AG09309 (cell line): ENCODE data around the gene RHOA.

ENCODE experiments used
- DNase-seq: peaks from one replicate; pipeline ENCODE4 v3.0.0-alpha.2; 2010; ENCODE audit warnings: low read depth
- H3K4me3 ChIP-seq: 2 replicates; pipeline ENCODE4 v1.5.1; 2011; ENCODE audit warnings: mild to moderate bottlenecking, low read depth, low read length, moderate library complexity; ENCODE audit not compliant: control insufficient read depth
- TF ChIP-seq, protein P1 (sequence below): IDR thresholded peaks from 2 replicates; pipeline ENCODE4 v1.5.1; 2011; ENCODE audit warnings: mild to moderate bottlenecking, low read depth, low read length, inconsistent platforms; ENCODE audit not compliant: insufficient read depth, control insufficient read depth; ENCODE audit errors: missing control alignments

Gene RHOA

DNA sequence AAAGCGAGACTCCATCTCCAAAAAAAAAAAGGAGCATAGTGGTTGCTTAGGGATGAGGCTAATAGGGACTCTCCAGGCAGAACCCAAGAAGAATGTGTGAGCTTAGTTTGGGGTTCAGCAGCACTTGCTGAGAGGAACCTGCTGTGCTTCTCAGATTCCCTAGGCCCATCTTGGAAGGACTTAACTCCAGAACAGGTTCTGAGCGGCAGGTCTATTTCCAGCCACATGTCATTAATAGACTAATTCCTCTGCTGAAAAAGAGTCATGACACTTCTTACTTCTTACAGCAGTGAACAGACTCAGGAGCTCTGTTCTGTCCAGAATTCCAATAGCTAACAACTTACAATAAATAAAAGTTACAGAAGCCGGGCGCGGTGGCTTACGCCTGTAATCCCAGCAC, 22.5 kb downstream of the RHOA start:
- TF ChIP-seq, protein P1, sequence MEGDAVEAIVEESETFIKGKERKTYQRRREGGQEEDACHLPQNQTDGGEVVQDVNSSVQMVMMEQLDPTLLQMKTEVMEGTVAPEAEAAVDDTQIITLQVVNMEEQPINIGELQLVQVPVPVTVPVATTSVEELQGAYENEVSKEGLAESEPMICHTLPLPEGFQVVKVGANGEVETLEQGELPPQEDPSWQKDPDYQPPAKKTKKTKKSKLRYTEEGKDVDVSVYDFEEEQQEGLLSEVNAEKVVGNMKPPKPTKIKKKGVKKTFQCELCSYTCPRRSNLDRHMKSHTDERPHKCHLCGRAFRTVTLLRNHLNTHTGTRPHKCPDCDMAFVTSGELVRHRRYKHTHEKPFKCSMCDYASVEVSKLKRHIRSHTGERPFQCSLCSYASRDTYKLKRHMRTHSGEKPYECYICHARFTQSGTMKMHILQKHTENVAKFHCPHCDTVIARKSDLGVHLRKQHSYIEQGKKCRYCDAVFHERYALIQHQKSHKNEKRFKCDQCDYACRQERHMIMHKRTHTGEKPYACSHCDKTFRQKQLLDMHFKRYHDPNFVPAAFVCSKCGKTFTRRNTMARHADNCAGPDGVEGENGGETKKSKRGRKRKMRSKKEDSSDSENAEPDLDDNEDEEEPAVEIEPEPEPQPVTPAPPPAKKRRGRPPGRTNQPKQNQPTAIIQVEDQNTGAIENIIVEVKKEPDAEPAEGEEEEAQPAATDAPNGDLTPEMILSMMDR: no peak
- DNase-seq: no peak
- no peak overlapping the region for H3K4me3 ChIP-seq

DNA sequence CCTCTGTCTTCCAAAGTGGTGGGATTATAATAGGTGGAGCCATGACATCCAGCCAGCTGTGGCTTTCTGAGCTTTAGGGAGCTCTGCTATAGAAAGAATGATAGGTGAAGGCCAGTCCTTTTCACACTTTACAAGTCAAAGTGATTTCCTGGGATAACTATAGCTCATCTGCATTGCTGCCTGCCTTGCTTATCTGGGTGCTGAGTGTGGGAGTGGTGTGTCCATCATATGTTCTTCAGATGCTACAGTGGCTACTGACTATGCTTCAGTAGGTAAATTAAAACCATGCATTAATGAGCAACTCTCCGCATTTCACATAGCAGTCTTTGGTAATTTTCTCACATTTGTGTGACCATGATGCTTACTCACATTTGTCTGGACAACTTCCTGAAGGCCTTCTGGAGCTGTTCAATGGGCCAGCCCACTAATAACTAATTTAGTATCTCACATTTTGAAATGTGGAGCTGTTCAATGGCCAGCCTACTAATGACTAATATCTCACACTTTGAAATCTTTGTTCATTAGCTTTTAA, 23.4 kb downstream of the RHOA start:
- TF ChIP-seq, protein P1: no peak
- no peak overlapping the region for H3K4me3 ChIP-seq
- DNase-seq: no peak

DNA sequence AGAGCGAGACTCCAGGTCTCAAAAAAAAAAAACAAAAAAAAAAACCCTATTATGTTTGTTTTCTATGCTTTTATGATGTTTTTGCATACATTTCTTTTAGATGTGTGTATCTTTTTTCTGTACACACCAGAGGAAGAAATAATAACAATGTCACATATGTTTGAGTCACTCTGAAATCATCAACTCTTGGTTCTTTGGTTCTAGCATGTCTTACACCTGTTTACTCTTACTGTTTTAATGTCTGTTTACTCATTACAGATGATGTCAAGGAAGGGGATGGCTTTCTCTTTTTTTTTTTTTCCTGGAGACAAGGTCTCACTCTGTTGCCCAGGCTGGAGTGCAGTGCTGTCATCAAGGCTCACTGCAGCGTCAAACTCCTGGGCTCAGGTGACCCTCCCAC, 24.1 kb downstream of the RHOA start:
- TF ChIP-seq, protein P1: no peak
- DNase-seq: no peak
- H3K4me3 ChIP-seq: no peak overlapping the region

DNA sequence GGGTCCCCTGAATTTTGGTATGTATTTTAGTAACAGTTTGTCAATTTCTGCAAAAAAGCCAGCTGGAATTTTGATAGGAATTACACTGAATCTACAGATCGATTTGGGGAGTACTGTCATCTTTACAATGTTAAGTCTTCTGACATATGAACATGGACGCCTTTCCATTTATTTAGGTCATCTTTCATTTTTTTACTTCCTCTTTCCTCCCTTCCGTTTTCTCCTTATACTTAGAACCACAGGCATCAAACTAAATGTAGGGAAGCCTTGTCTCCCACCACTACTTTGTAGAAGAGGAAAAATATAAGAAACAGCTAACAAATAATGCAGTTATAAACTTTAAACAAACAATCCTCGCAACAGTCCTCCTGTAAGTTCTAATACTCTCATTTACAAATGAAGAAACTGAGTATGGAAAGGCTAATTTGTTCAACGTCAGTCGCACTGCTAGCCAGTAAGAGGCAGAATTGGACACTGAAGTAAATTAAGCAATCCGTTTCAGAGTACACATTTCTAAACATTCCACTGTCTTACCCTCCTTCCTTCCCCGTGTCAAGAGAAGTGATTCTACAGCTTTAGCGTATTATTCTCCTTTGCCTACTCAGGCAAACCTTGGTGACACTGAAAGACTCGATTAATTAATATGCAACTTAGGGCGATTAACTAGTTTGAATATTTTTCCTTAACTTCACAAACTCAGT, 25.6 kb downstream of the RHOA start:
- no peak overlapping the region for H3K4me3 ChIP-seq
- no peak for DNase-seq
- TF ChIP-seq, protein P1: no peak

DNA sequence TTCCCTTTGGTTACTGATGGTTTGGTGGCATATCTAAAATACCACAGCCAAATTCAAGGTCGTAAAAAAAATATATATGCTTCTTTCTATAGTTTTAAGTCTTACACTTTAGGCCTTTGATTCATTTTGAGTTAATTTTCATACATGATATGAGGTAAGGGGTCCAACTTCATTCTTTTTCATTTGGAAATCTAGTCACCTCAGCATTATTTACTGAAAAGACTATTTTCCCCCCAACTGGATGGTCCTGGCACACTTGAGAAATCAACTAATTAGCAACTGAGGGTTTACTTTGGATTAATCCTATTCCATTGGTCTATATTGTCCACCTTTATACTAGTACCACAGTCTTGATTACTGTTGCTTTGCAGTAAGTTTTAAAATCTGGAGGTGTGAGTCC, 26.2 kb downstream of the RHOA start:
- TF ChIP-seq, protein P1: no peak
- H3K4me3 ChIP-seq: no peak overlapping the region
- no peak for DNase-seq

DNA sequence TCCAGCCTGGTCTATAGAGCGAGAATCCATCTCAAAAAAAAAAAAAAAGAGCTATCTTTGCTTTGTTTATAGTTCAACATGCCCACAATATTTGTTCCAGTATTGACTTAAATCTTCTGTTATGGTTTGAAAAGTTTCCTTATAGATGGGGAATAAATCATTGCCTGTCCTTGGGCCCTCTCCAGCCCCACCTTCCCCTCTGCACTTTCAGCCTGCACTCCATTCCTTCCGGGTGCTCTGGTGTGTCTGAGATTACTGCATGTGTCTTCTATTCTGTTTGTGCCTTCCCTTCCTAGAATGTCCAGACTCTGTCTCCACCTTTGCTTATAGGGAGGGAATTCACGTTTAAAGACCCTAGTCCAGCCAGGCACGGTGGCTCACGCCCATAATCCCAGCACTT, 28.4 kb downstream of the RHOA start:
- TF ChIP-seq, protein P1: no peak
- DNase-seq: no peak
- no peak overlapping the region for H3K4me3 ChIP-seq
